ENCODE results near the gene SLC2A14.
"Not testable (repeated sequence)": the region's sequence is repeated elsewhere in the genome, so short reads cannot be mapped to it uniquely, and the experiment has no call there.

GRCh38 chr12:7862814-7863348, 9.8 kb downstream of the SLC2A14 start:
- TF ChIP-seq CTCF, POLR2AphosphoS5, POLR2A (IDR thresholded peaks at IDR 0.05): not testable (repeated sequence)
